IMR-90 (cell line): Measurements from ENCODE around the gene MTMR2.

Source experiments
- BHLHE40 ChIP-seq: fragments of 150-350 bp; IDR thresholded peaks from 2 replicates; pipeline ENCODE4 v1.6.1; 2016; ENCODE audit warnings: mild to moderate bottlenecking, low read depth, low read length
- FOS ChIP-seq: fragments of 150-350 bp; IDR thresholded peaks from 2 replicates; pipeline ENCODE4 v1.6.1; 2016; ENCODE audit warnings: low read depth, low read length
- MAZ ChIP-seq: IDR thresholded peaks from 2 replicates; pipeline ENCODE4 v1.6.1; 2012; ENCODE audit warnings: low read depth, mild to moderate bottlenecking, low read length, improper control_type of control experiment, moderate library complexity, borderline replicate concordance
- POLR2A ChIP-seq: IDR thresholded peaks from 2 replicates; pipeline ENCODE4 v1.6.1; 2012; ENCODE audit warnings: mild to moderate bottlenecking, low read depth, low read length
- RAD21 ChIP-seq: IDR thresholded peaks from 2 replicates; pipeline ENCODE4 v1.6.1; 2012; ENCODE audit warnings: low read length, improper control_type of control experiment
- RCOR1 ChIP-seq: IDR thresholded peaks from 2 replicates; pipeline ENCODE4 v1.6.1; 2012; ENCODE audit warnings: mild to moderate bottlenecking, low read length, improper control_type of control experiment; ENCODE audit not compliant: insufficient replicate concordance
- RFX5 ChIP-seq: IDR thresholded peaks from 2 replicates; pipeline ENCODE4 v1.8.0; 2012; ENCODE audit warnings: low read depth, mild to moderate bottlenecking, low read length, moderate library complexity
- SMC3 ChIP-seq: fragments of 150-350 bp; IDR thresholded peaks from 2 replicates; pipeline ENCODE4 v1.6.1; 2016; ENCODE audit warnings: low read depth, mild to moderate bottlenecking, antibody characterized with exemption, low read length, moderate library complexity
- TF ChIP-seq, protein P1 (sequence below): conservative IDR thresholded peaks from 2 replicates; pipeline ENCODE4 v1.5.1; 2012; ENCODE audit warnings: mild to moderate bottlenecking, low read depth, low read length, improper control_type of control experiment
- TF ChIP-seq, protein P2 (sequence below): fragments of 150-350 bp; IDR thresholded peaks from 2 replicates; pipeline ENCODE4 v1.6.1; 2017; ENCODE audit warnings: mild to moderate bottlenecking, antibody characterized with exemption, low read length, low read depth

DNA sequence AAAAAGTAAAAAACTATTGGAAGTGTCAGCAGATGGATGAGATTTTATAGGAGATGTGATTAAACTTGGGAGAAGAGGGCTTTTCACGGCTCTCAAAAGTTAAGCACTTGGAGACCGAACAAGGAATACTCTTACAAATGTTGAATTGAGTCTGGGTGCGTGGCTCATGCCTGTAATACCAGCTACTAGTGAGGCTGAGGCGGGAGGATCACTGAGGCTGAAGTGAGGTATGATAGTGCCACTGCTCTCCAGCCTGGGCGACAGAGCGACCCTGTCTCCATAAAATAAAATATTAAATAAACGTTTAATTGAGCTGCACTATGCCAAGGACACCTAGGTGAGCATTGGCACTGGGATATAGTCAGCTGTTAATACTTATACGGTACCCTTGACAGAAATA, 131.7 kb downstream of the MTMR2 start:
- TF ChIP-seq, protein P1, sequence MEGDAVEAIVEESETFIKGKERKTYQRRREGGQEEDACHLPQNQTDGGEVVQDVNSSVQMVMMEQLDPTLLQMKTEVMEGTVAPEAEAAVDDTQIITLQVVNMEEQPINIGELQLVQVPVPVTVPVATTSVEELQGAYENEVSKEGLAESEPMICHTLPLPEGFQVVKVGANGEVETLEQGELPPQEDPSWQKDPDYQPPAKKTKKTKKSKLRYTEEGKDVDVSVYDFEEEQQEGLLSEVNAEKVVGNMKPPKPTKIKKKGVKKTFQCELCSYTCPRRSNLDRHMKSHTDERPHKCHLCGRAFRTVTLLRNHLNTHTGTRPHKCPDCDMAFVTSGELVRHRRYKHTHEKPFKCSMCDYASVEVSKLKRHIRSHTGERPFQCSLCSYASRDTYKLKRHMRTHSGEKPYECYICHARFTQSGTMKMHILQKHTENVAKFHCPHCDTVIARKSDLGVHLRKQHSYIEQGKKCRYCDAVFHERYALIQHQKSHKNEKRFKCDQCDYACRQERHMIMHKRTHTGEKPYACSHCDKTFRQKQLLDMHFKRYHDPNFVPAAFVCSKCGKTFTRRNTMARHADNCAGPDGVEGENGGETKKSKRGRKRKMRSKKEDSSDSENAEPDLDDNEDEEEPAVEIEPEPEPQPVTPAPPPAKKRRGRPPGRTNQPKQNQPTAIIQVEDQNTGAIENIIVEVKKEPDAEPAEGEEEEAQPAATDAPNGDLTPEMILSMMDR: no peak
- TF ChIP-seq POLR2A (no peak), FOS (no peak), MAZ (no peak), SMC3 (no peak), RCOR1 (no peak), RAD21 (no peak), BHLHE40 (no peak), RFX5 (no peak)
- TF ChIP-seq, protein P2, sequence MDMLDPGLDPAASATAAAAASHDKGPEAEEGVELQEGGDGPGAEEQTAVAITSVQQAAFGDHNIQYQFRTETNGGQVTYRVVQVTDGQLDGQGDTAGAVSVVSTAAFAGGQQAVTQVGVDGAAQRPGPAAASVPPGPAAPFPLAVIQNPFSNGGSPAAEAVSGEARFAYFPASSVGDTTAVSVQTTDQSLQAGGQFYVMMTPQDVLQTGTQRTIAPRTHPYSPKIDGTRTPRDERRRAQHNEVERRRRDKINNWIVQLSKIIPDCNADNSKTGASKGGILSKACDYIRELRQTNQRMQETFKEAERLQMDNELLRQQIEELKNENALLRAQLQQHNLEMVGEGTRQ: no peak
